CD14-positive monocyte (primary cell): ENCODE results near the gene PODXL2. TPM values are rescaled to one million over a fixed set of nuclear protein-coding genes. Genes with fewer than 3 reads are reported as not detected.
A peak's percentile ranks its signal among the peaks of the same experiment; 100 is the strongest.

Experiments used
- DNase-seq, 3 donors: peaks; one replicate each; pipeline ENCODE4 v3.0.0-alpha.2; 2011 to 2022
- H2AFZ ChIP-seq: 2 replicates; pipeline ENCODE4 v1.6.0; 2012; ENCODE audit warnings: mild to moderate bottlenecking, low read depth, low read length, inconsistent platforms; ENCODE audit not compliant: insufficient read depth, poor library complexity, severe bottlenecking
- H3K27ac ChIP-seq, 2 donors: 1 replicate in 1 of 2; 2 replicates in 1 of 2; pipeline ENCODE4 v1.5.1; 2012 to 2013; ENCODE audit warnings: low read length in 2 of 2, control low read depth in 1 of 2, inconsistent platforms in 1 of 2, low read depth in 1 of 2, mild to moderate bottlenecking in 1 of 2
- H3K27me3 ChIP-seq, 2 donors: one replicate each; pipeline versions ENCODE4 v1.6.0 to v1.6.1; 2011 to 2013; ENCODE audit warnings: low read length in 2 of 2; ENCODE audit not compliant: control insufficient read depth in 2 of 2, insufficient read depth in 2 of 2
- H3K36me3 ChIP-seq, 2 donors: replicated peaks in 1 of 2; 1 replicate in 1 of 2; 2 replicates in 1 of 2; pipeline versions ENCODE4 v1.5.1 to v1.6.1; 2012 to 2013; ENCODE audit warnings: low read length in 2 of 2, control low read depth in 1 of 2, inconsistent platforms in 1 of 2, mild to moderate bottlenecking in 1 of 2; ENCODE audit not compliant: insufficient read depth in 2 of 2, control insufficient read depth in 1 of 2
- H3K4me1 ChIP-seq, 2 donors: 1 replicate in 1 of 2; 2 replicates in 1 of 2; pipeline versions ENCODE4 v1.5.1 to v1.6.1; 2012 to 2013; ENCODE audit warnings: low read length in 2 of 2, control low read depth in 1 of 2, inconsistent platforms in 1 of 2, mild to moderate bottlenecking in 1 of 2, moderate library complexity in 1 of 2; ENCODE audit not compliant: insufficient read depth in 2 of 2, control insufficient read depth in 1 of 2
- H3K4me2 ChIP-seq: replicated peaks from 2 replicates; pipeline ENCODE3; 2012; ENCODE audit warnings: low read length, moderate library complexity, mild to moderate bottlenecking; ENCODE audit not compliant: poor library complexity, severe bottlenecking; ENCODE audit errors: extremely low read depth
- H3K4me3 ChIP-seq, 3 experiments: fragments of 200-600 bp in 1 of 3; sonication (generic) in 1 of 3; replicated peaks in 1 of 3; 1 replicate in 2 of 3; 2 replicates in 1 of 3; pipeline ENCODE4 v1.5.1; 2011 to 2013; ENCODE audit warnings: low read length in 3 of 3, mild to moderate bottlenecking in 3 of 3, control low read depth in 2 of 3, low read depth in 2 of 3, inconsistent platforms in 1 of 3, moderate library complexity in 1 of 3
- H3K79me2 ChIP-seq: 2 replicates; pipeline ENCODE4 v1.6.0; 2012; ENCODE audit warnings: mild to moderate bottlenecking, control low read depth, inconsistent platforms, low read length, moderate library complexity; ENCODE audit not compliant: insufficient read depth
- H3K9ac ChIP-seq: 2 replicates; pipeline ENCODE4 v1.6.0; 2017; ENCODE audit warnings: low read length, mild to moderate bottlenecking; ENCODE audit not compliant: insufficient read depth, poor library complexity, severe bottlenecking
- H3K9me3 ChIP-seq, 2 donors: replicated peaks in 1 of 2; 1 replicate in 1 of 2; 2 replicates in 1 of 2; pipeline versions ENCODE4 v1.5.1 to v1.6.1; 2012 to 2013; ENCODE audit warnings: low read length in 2 of 2, control low read depth in 1 of 2; ENCODE audit not compliant: control insufficient read depth in 1 of 2, insufficient read depth in 1 of 2
- H4K20me1 ChIP-seq: 2 replicates; pipeline ENCODE4 v1.6.0; 2012; ENCODE audit warnings: mild to moderate bottlenecking, low read length, control low read depth, moderate library complexity; ENCODE audit not compliant: insufficient read depth
- H3K27ac Mint-ChIP-seq, 7 donors: one replicate each; pipeline ENCODE4 v1.8.0; 2020; ENCODE audit warnings: mild to moderate bottlenecking in 7 of 7, mixed read lengths in 7 of 7, moderate library complexity in 6 of 7, inconsistent platforms in 2 of 7
- H3K27me3 Mint-ChIP-seq, 3 donors: one replicate each; pipeline ENCODE4 v1.8.0; 2021 to 2022; ENCODE audit warnings: low read depth in 3 of 3, mild to moderate bottlenecking in 3 of 3, mixed read lengths in 3 of 3, moderate library complexity in 3 of 3, inconsistent platforms in 1 of 3
- H3K36me3 Mint-ChIP-seq, 2 donors: one replicate each; pipeline ENCODE4 v1.8.0; 2020; ENCODE audit warnings: mixed read lengths in 2 of 2, inconsistent platforms in 1 of 2, mild to moderate bottlenecking in 1 of 2
- H3K4me1 Mint-ChIP-seq: one replicate; pipeline ENCODE4 v1.8.0; 2020; ENCODE audit warnings: mild to moderate bottlenecking, mixed read lengths
- H3K4me3 Mint-ChIP-seq, 2 donors: one replicate each; pipeline ENCODE4 v1.8.0; 2020; ENCODE audit warnings: mild to moderate bottlenecking in 2 of 2, mixed read lengths in 2 of 2, moderate library complexity in 1 of 2
- H3K9me3 Mint-ChIP-seq, 7 donors: one replicate each; pipeline ENCODE4 v1.8.0; 2020 to 2022; ENCODE audit warnings: mixed read lengths in 7 of 7, mild to moderate bottlenecking in 6 of 7, moderate library complexity in 6 of 7, inconsistent platforms in 2 of 7
- CTCF ChIP-seq: fragments of 200-600 bp; IDR thresholded peaks from one replicate; pipeline ENCODE4 v1.8.0; 2022; ENCODE audit warnings: antibody characterized with exemption, mild to moderate bottlenecking
- WGBS: methylation state at CpG from one replicate; pipeline ENCODE4 v1.1.5; 2013; ENCODE audit warnings: missing lambda C conversion rate; ENCODE audit not compliant: insufficient coverage; 5-methylcytosine and 5-hydroxymethylcytosine counted together
- intact Hi-C, 2 donors: fragments of 100-400 bp; cut with micrococcal nuclease; formaldehyde crosslinking; loops; one replicate each; pipeline versions ENCODE4 v1.15.0 to v1.15.1; 2023
- polyA plus RNA-seq, 3 donors: library from polyadenylated mRNA; depleted of rRNA in 1 of 3; unstranded in 2 of 3; stranded (reverse) in 1 of 3; fragments of 300-500 nt in 2 of 3; fragments of >200 nt in 1 of 3; fragmentation: Illumina TruSeq in 2 of 3; gene quantifications; 1 replicate in 2 of 3; 2 replicates in 1 of 3; pipeline ENCODE4 v1.2.3, GENCODE V29; 2012 to 2021

The PODXL2 gene
- polyA plus RNA-seq, 3 donors: 0.33 to 0.64 (median 0.43) TPM

DNA sequence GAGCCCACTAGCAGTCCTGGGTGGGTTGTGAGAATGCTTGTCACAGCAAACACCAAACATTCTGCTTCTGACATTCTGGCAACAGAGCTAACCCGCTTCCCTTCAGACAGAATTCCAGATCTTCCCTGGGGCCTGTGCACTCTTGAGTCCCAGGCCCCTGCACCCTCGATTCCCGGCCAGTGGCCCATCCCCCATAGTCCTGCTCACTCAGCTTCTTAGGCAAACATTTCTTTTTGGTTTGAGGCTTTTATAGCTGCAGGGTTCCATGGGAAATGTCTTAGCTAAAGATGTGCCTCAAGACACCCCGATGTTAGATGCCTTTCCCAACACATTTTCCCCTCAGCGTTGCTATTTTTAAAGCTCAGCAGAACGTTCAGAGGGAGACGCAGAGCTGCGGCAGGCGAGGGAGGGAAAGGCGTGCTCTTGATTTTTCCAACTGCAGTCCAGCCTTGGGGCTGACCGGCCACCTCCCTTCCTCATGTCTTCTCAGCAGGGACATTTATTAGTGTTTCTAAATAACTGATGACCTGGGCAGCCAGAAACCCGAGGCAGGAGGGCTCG lies 78.9 kb downstream of the PODXL2 start:
- H3K4me1 ChIP-seq: peaks cover 7 to 8% of the 10 kb centered on the region in 2 donors
- no peaks in the 10 kb centered on the region for H4K20me1 ChIP-seq
- no peak overlapping the region for H3K9ac ChIP-seq
- H3K9me3 Mint-ChIP-seq: peaks cover 0 to 3% (median 0%) of the 10 kb centered on the region in 7 donors
- no peak overlapping the region for H3K27ac ChIP-seq
- peak overlapping the region in 1 of 7 donors; percentile 30 for H3K27ac Mint-ChIP-seq
- TF ChIP-seq CTCF: no peak
- H3K79me2 ChIP-seq: no peaks in the 10 kb centered on the region
- H3K36me3 ChIP-seq: no peaks in the 10 kb centered on the region
- intact Hi-C loops: no loop called here
- no peak overlapping the region for H3K4me2 ChIP-seq
- no peaks in the 10 kb centered on the region for H3K9me3 ChIP-seq
- H3K36me3 Mint-ChIP-seq: peaks cover 0 to 2% of the 10 kb centered on the region in 2 donors
- H3K27me3 Mint-ChIP-seq: no peaks in the 10 kb centered on the region
- 94% methylated on average over 6 of the region's 13 CpGs for WGBS
- no peak overlapping the region for H3K4me3 Mint-ChIP-seq
- H3K4me3 ChIP-seq: no peak overlapping the region
- no peak overlapping the region for H2AFZ ChIP-seq
- peaks cover 10% of the 10 kb centered on the region for H3K4me1 Mint-ChIP-seq
- DNase-seq: no peak
- no peaks in the 10 kb centered on the region for H3K27me3 ChIP-seq

GRCh38 chr3:127708837-127709236 lies 79.9 kb downstream of the PODXL2 start:
- Histone ChIP-seq H3K27ac (no peak overlapping the region), H3K4me2 (no peak overlapping the region), H3K9ac (no peak overlapping the region), H3K4me3 (no peak overlapping the region), H3K36me3 (no peaks in the 10 kb centered on the region), H3K27me3 (no peaks in the 10 kb centered on the region), H2AFZ (no peak overlapping the region), H3K79me2 (no peaks in the 10 kb centered on the region), H3K4me1 (no peaks in the 10 kb centered on the region), H4K20me1 (no peaks in the 10 kb centered on the region), H3K9me3 (no peaks in the 10 kb centered on the region)
- Mint-ChIP-seq H3K36me3 (peaks cover 0 to 2% of the 10 kb centered on the region in 2 donors), H3K27ac (no peak overlapping the region), H3K4me3 (no peak overlapping the region), H3K9me3 (peaks cover 0 to under 1% (median 0%) of the 10 kb centered on the region in 7 donors), H3K27me3 (no peaks in the 10 kb centered on the region), H3K4me1 (peaks cover under 1% of the 10 kb centered on the region)
- intact Hi-C loops: no loop called here
- no peak for DNase-seq
- 100% methylated on average over 1 of the region's 2 CpGs for WGBS
- no peak for TF ChIP-seq CTCF
